Measurements from ENCODE around the gene BTNL2. TPM values are rescaled to one million over a fixed set of nuclear protein-coding genes. Genes with fewer than 3 reads are reported as not detected.

BTNL2 gene
- total and polyA plus RNA-seq, 2 experiments from 2014 or later: not detected

- Histone ChIP-seq H3K27ac (no peak overlapping the region), H3K9me2 (ENCODE audit: insufficient read depth) (no peaks in the 10 kb centered on the region), H3K79me2 (ENCODE audit: insufficient read depth) (no peaks in the 10 kb centered on the region), H3K4me3 (no peak overlapping the region), H2AFZ (no peak overlapping the region), H3K9ac (no peak overlapping the region), H3K4me1 (ENCODE audit: insufficient read depth) (no peaks in the 10 kb centered on the region), H3K27me3 (replicated peaks; ENCODE audit: insufficient read depth) (0 out of 2 replicates have a peak, but pooled peaks cover 8% of the 10 kb centered on the region), H3K36me3 (ENCODE audit: low read depth) (no peaks in the 10 kb centered on the region), H3F3A (ENCODE audit: insufficient read depth) (no peaks in the 10 kb centered on the region), H4K20me1 (ENCODE audit: insufficient read depth) (no peaks in the 10 kb centered on the region), H3K4me2 (ENCODE audit: unreplicated experiment) (no peak overlapping the region), H3K9me3 (ENCODE audit: low read depth) (no peaks in the 10 kb centered on the region)
- in situ Hi-C loops (cut with MboI): no loop called here
- 87 to 90% methylated on average over 10 of the region's 10 CpGs for WGBS, 2 experiments (ENCODE audit: low coverage in 1 of 2, low lambda C conversion rate in 2 of 2, missing lambda C conversion rate in 2 of 2)
- no peak for TF ChIP-seq EZH2 (IDR thresholded peaks at IDR 0.05; ENCODE audit: insufficient read depth, poor library complexity, severe bottlenecking)
- no peak for TF ChIP-seq EZH2phosphoT487 (IDR thresholded peaks at IDR 0.05; ENCODE audit: insufficient read depth, low read depth)
- no peak for DNase-seq
Observed at GRCh38 chr6:32396028-32396427, 11.0 kb downstream of the BTNL2 start.

- no peak for TF ChIP-seq EZH2 (IDR thresholded peaks at IDR 0.05; ENCODE audit: insufficient read depth, poor library complexity, severe bottlenecking)
- TF ChIP-seq EZH2phosphoT487 (IDR thresholded peaks at IDR 0.05; ENCODE audit: insufficient read depth, low read depth): no peak
- H3K4me1 ChIP-seq (ENCODE audit: insufficient read depth): no peaks in the 10 kb centered on the region
- 57 to 59% methylated on average over 7 of the region's 7 CpGs for WGBS, 2 experiments (ENCODE audit: low coverage in 1 of 2, low lambda C conversion rate in 2 of 2, missing lambda C conversion rate in 2 of 2)
- DNase-seq: peak; percentile 10
- no peak overlapping the region for H3K27ac ChIP-seq
- no peak overlapping the region for H2AFZ ChIP-seq
- no peaks in the 10 kb centered on the region for H3F3A ChIP-seq (ENCODE audit: insufficient read depth)
- no peaks in the 10 kb centered on the region for H4K20me1 ChIP-seq (ENCODE audit: insufficient read depth)
- H3K9me2 ChIP-seq (ENCODE audit: insufficient read depth): no peaks in the 10 kb centered on the region
- H3K4me2 ChIP-seq (ENCODE audit: unreplicated experiment): no peak overlapping the region
- in situ Hi-C loops (cut with MboI): no loop called here
- H3K9ac ChIP-seq: no peak overlapping the region
- no peaks in the 10 kb centered on the region for H3K36me3 ChIP-seq (ENCODE audit: low read depth)
- H3K27me3 ChIP-seq (replicated peaks; ENCODE audit: insufficient read depth): 0 out of 2 replicates have a peak, but pooled peaks cover 1% of the 10 kb centered on the region
- H3K79me2 ChIP-seq (ENCODE audit: insufficient read depth): no peaks in the 10 kb centered on the region
- no peak overlapping the region for H3K4me3 ChIP-seq
- H3K9me3 ChIP-seq (ENCODE audit: low read depth): no peaks in the 10 kb centered on the region
Observed at GRCh38 chr6:32393665-32394420, 13.1 kb downstream of the BTNL2 start.

GRCh38 chr6:32391505-32391904 lies 15.5 kb downstream of the BTNL2 start:
- H3K79me2 ChIP-seq (ENCODE audit: insufficient read depth): no peaks in the 10 kb centered on the region
- no peaks in the 10 kb centered on the region for H3K9me3 ChIP-seq (ENCODE audit: low read depth)
- H3K36me3 ChIP-seq (ENCODE audit: low read depth): no peaks in the 10 kb centered on the region
- DNase-seq: no peak
- no peak overlapping the region for H3K27ac ChIP-seq
- TF ChIP-seq EZH2phosphoT487 (IDR thresholded peaks at IDR 0.05; ENCODE audit: insufficient read depth, low read depth): no peak
- TF ChIP-seq EZH2 (IDR thresholded peaks at IDR 0.05; ENCODE audit: insufficient read depth, poor library complexity, severe bottlenecking): no peak
- H3K4me1 ChIP-seq (ENCODE audit: insufficient read depth): no peaks in the 10 kb centered on the region
- no peaks in the 10 kb centered on the region for H4K20me1 ChIP-seq (ENCODE audit: insufficient read depth)
- H3K27me3 ChIP-seq (replicated peaks; ENCODE audit: insufficient read depth): 0 out of 2 replicates have a peak, but pooled peaks cover 4% of the 10 kb centered on the region
- H3K9me2 ChIP-seq (ENCODE audit: insufficient read depth): no peaks in the 10 kb centered on the region
- no peaks in the 10 kb centered on the region for H3F3A ChIP-seq (ENCODE audit: insufficient read depth)
- no peak overlapping the region for H3K9ac ChIP-seq
- H2AFZ ChIP-seq: no peak overlapping the region
- H3K4me3 ChIP-seq: no peak overlapping the region
- in situ Hi-C loops (cut with MboI): no loop called here
- no peak overlapping the region for H3K4me2 ChIP-seq (ENCODE audit: unreplicated experiment)
- WGBS, 2 experiments (ENCODE audit: low coverage in 1 of 2, low lambda C conversion rate in 2 of 2, missing lambda C conversion rate in 2 of 2): 95% methylated on average over 6 of the region's 6 CpGs

GRCh38 chr6:32387589-32388340 lies 19.2 kb downstream of the BTNL2 start:
- Histone ChIP-seq H3K9me3 (ENCODE audit: low read depth) (no peaks in the 10 kb centered on the region), H3K4me3 (no peak overlapping the region), H3K4me2 (ENCODE audit: unreplicated experiment) (no peak overlapping the region), H4K20me1 (ENCODE audit: insufficient read depth) (no peaks in the 10 kb centered on the region), H3K36me3 (ENCODE audit: low read depth) (no peaks in the 10 kb centered on the region), H3K9ac (no peak overlapping the region), H3K27ac (no peak overlapping the region), H3F3A (ENCODE audit: insufficient read depth) (no peaks in the 10 kb centered on the region), H3K27me3 (replicated peaks; ENCODE audit: insufficient read depth) (peaks cover 4% of the 10 kb centered on the region; the same call in 1 of the 2 replicates), H3K9me2 (ENCODE audit: insufficient read depth) (no peaks in the 10 kb centered on the region), H3K79me2 (ENCODE audit: insufficient read depth) (no peaks in the 10 kb centered on the region), H3K4me1 (ENCODE audit: insufficient read depth) (no peaks in the 10 kb centered on the region), H2AFZ (no peak overlapping the region)
- WGBS, 2 experiments (ENCODE audit: low coverage in 1 of 2, low lambda C conversion rate in 2 of 2, missing lambda C conversion rate in 2 of 2): 56 to 66% methylated on average over 6 of the region's 6 CpGs
- no peak for TF ChIP-seq EZH2phosphoT487 (IDR thresholded peaks at IDR 0.05; ENCODE audit: insufficient read depth, low read depth)
- TF ChIP-seq EZH2 (IDR thresholded peaks at IDR 0.05; ENCODE audit: insufficient read depth, poor library complexity, severe bottlenecking): no peak
- in situ Hi-C loops (cut with MboI): no loop called here
- no peak for DNase-seq

Measured in GM23248 (cell line).